GM19193 (cell line): Measurements from ENCODE around the gene TNP2.

Experiments
- POLR2A ChIP-seq: IDR thresholded peaks from 4 replicates; pipeline ENCODE4 v1.6.1; 2011; ENCODE audit not compliant: insufficient read depth, insufficient read length; ENCODE audit errors: extremely low read depth

Gene TNP2

DNA sequence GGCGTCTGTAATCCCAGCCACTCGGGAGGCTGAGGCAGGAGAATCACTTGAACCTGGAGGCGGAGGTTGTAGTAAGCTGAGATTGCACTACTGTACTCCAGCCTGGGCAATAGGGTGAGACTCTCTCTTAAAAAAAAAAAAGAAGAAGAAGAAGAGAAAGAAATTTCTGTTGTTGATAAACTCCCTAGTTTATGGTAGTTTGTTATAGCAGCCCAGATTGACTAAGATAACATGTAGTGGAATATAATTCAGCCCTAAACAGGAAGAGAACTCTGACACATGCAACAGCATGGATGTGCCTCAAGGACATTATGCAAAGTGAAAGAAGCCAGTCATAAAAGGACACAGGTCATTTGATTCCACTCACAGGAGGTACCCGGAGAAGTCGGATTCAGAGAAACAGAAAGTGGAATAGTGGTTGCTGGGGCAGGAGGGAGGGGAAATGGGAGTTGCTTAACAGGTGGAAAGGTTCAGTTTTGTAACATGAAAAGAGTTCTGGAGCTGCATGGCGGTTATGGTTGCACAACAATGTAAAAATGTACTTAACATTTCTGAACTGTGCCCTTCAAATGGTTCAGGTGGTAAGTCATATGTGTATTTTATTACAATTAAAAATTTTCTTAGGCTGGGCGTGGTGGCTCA, 38.0 kb upstream of the TNP2 start:
- no peak for TF ChIP-seq POLR2A

DNA sequence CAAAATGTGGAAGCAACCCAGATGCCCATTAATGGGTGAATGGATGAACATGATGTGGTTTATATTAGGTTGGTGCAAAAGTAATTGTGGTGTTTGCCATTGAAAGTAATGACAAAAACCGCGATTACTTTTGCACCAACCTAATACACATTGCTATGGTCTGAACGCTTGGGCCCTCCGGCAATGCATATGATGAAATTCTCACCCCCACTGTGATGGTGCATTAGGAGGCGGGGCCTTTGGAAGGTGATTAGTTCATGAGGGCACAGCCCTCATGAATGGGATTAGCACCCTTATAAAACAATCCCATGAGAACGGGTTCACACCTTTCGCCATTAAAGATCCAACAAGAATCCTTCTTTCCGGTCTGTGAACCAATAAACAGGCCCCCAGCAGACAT, 37.3 kb upstream of the TNP2 start:
- TF ChIP-seq POLR2A = no peak

DNA sequence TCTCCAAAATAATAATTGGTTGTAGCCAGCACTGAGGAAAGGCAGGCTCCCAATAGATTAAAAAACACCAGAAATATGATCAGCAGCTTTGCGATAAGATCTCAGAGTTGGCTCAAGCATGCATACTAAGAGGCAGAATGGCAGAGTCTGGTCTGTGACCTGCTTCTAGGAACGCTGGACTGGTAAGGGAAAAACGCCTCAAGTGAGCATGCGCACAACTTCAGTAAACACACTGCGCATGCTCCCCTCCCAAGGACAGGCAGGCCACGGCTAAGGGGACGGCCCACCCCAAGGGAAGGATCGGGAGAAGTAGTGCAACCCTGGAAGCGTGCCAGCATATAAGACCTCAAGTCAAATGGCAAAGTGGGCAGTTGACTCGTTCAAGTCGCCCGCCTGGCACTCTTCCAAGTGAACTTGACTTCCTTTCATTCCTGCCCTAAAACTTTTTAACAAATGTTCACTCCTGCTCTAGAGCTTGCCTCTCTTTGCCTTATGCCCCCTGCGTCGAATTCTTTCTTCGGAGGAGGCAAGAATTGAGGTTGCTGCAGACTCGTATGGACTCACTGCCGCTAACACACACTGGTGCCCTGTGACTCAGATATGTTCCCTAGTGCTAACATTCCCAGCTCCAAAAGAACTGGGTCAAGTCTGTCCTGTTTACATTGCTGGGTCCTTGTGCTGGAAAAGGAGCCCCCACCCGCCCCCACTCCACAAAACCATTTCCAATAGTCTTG, 34.4 kb upstream of the TNP2 start:
- no peak for TF ChIP-seq POLR2A

DNA sequence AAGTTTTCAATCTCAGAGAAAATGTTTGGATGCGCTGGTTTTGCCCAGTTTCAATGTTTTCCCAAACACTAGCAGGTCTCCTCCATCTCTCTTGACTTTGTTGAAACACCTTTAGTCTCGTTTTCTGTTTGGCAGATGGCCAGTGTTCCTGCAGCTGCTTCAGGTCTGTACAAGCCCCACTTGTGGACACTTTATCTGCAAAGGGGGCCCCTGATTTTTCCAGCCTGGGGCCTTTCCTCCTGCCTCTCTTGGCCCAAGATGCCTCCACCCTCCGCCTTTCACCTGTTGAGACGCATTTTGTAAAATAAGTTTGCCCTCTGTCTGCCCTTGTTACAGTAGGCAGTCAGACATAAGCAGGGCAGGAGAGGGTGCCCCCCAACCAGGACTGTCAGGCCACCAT, 33.9 kb upstream of the TNP2 start:
- TF ChIP-seq POLR2A = no peak

DNA sequence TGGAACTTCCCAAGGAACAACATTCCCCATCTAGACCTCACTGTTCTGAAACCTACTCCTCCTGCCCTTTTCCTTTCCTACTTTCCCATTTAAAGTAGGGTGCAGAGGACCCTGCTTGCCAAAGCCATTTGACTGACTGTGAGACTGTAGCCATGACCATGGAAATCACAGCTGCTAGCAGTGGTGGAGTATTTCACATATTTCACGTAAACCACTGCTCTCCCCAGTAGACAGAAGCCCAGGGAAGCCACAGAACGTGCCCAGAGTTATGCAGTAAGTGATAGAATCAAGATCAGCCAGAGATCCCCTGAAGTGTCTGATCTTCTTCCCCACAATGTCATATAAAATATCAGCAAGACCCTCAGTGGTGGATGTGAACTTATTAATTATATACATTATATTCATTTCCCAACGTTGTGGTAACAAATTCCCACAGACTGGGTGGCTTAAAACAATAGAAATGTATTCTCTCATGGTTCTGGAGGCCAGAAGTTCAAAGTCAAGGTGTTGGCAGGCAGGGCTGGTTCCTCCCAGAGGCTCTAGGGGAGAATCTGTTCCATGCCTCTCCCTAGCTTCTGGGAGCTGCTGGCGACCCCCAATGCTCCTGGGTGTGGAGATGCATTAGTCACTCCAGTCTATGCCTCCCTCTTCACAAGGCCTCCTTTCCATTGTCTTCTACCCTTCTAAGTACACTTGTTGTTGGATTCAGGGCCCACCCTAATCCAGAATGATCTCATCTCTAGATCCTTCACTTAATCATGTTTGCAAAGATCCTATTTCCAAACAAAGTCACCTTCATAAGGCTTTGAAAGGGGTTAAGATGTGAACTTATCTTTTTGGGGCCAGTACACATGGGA, 32.7 kb upstream of the TNP2 start:
- TF ChIP-seq POLR2A = no peak

DNA sequence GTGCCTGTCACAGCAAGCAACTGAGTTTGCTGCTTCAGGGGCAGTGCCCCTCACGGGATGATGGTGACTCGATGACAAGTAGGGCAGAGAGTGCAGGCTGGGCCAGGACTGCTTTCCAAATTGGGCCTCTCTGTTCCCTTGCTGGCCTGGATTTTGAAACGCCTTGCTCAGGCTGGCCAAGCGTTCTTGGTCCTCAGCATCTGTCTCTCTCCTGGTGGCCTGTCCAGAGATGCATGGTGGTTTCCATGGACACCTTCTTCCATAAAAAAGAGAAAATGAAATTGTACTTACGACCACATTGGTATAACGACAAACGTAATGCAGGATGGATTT, 31.4 kb upstream of the TNP2 start:
- no peak for TF ChIP-seq POLR2A

DNA sequence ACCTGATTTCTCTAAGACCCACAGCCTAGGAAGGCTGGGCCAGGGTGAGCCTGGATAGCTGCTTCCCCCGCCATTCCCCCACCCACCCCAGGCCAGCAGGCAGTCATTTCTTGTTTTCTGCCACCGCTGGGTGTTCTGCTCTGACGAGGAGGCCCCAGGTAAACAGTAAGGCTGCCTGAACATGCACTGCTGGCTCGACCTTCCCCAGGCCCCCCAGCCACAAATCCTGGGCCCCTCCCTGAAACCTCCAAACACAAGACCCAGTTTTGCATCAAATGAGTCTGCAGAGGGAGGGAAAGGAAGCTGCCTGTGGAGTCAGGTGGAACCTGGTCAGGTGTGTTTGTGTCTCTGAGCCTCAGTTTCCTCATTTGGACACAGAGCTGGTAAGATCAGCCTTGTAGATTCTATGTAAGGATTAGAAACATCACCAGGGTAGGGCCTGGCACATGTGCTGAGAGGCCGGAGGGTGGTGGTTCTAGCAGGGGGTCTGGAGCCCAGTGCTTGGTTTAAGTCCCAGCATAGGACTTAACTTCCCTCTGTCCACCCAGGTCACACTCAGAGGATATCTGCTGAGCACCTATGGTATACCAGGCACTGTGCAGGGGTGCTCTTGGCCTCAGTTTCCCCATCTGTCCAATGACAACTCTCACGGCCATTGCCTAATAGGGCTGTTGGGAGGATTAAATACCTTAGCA, 30.9 kb upstream of the TNP2 start:
- TF ChIP-seq POLR2A = no peak

DNA sequence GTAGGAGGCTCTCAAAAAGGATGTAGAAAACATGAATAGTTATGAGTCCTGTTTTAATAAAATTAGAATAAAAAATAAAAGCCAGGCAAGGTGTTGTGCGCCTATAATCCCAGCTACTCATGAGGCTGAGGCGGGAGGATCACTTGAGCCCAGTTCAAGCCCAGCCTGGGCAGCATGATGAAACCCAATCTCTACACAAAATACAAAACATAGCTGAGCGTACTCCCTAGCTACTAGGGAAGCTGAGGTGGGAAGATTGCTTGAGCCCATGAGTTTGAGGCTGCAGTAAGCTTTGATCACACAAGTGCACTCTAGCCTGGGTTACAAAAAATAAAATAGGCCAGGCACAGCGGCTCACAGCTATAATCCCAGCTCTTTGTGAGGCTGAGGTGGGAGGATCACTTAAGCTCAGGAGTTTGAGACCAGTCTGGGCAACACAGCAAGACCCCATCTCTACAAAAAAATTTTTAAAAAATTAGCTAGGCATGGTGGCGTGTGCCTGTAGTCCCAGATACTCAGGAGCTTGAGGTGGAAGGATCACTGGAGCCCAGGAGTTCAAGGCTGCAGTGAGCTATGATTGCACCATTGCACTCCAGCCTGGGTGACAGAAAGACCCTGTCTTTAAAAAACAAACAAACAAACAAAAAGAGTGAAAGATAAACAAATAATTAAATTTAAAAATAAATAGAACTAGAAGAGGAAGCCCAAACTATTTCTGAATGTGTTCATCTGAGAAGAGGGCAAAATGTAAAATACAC, 29.2 kb upstream of the TNP2 start:
- TF ChIP-seq POLR2A = no peak

DNA sequence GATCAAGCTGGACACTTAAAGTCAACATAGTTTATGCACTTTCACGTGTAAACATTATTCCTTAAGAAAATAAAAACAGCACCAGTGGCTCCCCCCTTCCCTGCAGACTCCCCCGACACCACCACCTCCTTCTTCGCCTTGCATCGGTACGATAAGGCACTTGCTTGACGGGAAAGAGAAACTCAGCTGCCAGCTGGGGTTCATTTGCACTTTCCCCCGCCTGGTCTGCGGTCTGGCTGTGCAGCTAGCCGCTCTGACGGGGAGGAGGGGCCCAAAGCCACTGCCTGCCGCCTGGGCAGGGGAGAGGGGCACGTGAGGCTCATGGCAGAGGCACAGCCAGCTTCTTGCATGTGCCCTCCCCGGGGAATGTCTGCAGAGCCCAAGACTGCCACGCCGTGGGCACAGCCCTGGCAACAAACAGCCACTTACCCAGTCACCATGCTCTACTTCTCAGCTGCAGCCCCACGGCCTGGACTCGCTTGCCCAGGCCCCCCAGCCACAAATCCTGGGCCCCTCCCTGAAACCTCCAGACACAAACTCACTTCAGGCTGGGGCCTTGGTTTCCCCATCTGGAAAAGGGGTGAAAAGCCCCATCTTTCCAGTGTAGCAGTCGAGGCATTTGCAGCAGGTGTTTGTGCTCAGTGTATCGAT, 28.5 kb upstream of the TNP2 start:
- peak; percentile 36 for TF ChIP-seq POLR2A

DNA sequence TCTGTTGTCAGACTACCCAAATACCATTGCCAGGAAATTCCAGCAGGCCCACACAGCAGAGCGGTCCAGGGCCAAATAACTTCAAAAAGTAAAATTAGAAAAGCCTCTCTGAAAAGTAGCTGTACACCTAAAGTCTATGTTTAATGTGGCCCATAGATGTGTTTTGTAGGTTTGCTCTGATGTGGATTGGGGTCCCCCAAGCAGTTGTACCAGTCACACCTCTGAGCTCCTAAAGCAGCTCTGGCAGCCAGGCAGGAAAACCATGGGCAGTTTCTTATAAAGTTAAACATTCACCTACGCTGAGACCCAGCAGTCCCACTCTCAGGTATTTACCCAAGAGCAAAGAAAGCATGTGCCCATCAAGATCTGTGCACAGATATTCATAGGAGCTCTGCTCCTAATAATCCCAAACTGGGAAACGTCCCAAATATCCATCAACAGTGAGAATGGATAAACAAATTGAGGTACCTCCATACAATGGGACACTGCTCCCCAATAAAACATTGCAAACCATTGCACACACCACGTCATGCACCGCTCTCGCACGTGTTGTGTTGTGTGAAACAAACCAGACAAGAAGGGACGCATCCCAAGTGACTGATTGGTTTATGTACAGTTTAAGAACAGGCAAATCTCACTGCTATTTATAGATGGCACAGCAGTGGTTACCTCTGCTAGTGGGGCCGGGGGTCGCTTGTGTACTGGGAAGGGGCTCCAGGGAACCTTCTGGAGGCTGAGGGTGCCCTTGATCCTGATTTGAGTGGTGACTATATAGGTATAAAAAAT, 27.8 kb upstream of the TNP2 start:
- no peak for TF ChIP-seq POLR2A

DNA sequence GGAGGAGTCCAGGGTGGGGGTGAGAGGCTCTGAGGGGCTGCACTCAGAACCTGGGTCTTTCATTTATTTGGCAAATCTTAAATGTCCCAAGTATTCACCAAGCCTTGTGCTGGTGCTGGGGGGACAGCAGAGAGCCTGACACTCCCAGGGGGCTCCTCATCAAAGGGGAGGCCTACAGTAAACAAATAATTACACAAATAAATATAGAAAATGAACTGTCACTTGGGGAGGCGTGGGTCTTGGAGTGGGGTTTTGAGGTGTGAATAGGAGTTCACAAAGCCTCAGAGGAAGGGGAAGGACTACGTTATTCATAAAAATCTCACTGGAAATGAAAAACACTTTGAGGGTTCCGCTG, 27.2 kb upstream of the TNP2 start:
- TF ChIP-seq POLR2A = no peak

DNA sequence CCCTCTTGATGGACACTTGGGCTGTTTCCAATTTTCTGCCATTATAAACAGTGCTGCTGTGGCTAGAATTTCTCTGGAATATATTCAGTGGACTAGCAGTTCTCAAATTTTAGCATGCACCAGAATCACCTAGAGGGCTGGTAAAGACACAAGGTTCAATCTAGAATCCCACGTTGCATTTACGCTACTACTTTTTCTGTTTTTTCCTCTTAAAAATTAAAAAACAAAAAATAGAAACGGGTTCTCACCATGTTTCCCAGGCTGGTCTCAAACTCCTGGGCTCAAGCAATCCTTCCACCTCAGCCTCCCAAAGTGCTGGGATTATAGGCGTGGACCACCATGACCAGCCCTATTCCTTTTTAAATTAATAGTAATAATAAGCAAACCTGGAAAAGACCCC, 26.5 kb upstream of the TNP2 start:
- no peak for TF ChIP-seq POLR2A

DNA sequence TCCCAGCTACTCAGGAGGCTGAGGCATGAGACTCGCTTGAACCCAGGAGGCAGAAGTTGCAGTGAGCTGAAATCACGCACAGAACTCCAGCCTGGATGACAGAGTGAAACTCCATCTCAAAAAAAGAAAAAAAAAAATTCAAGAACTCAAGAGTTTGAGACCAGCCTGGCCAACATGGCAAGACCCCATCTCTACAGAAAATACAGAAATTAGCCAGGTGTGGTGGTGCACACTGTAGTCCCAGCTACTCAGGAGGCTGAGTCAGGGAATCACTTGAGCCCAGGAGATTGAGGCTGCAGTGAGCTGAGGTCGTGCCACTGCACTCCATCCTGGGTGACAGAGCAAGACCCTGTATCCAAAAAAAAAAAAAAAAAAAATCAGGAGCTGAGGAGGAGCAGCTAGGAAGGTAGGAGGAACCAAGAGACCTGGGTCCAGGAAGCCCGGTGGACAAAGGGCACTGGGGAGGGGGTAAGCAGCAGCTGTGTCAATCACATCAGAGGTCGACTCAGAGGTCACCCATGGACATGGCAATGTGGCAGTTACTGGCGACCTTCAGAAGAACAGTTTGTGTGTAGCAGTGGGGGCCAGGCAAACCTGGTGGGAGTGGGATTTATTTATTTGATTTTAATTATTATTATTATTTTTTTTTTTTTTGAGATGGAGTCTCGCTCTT, 23.1 kb upstream of the TNP2 start:
- TF ChIP-seq POLR2A = no peak

DNA sequence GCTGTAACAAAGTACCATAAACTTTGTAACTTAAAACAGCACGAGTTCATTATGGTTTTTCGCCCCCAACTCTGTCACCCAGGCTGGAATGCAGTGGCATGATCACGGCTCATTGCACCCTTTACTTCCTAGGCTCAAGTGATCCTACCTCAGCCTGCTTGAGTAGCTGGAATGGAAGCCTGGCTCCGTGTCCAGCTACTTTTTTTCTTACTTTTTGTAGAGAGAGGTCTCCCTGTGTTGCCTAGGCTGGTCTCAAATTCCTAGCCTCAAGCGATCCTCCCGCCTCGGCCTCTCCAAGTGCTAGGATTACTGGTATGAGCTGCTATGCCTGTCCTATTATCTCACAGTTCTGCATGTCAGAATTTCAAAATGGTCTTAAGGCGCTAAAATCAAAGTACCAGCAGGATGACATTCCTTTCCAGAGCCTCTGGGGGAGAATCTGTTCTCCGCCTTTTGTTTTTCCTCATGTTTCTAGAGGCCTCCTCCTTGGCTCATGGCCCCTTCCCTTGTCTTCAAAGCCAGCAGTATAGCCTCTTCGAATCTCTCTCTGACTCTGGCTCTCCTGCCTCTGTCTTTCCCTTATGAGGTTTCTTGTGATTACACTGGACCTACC, 22.1 kb upstream of the TNP2 start:
- TF ChIP-seq POLR2A = no peak
